K562 (cell line): ENCODE measurements around the gene MYL12A. TPM values are rescaled to one million over a fixed set of nuclear protein-coding genes. Genes with fewer than 3 reads are reported as not detected.

Experiments used
- ARID1B ChIP-seq: fragments of 450-650 bp; IDR thresholded peaks from 2 replicates; pipeline ENCODE4 v1.6.1; 2016; ENCODE audit warnings: antibody characterized with exemption, mild to moderate bottlenecking, inconsistent platforms
- ATF3 ChIP-seq, 2 experiments: fragments of 450-650 bp in 1 of 2; sonication (generic) in 1 of 2; formaldehyde crosslinking in 1 of 2; IDR thresholded peaks in 1 of 2; conservative IDR thresholded peaks in 1 of 2; 2 replicates each; pipeline versions ENCODE4 v1.6.1 to v1.8.1; 2016 to 2023; ENCODE audit warnings: mild to moderate bottlenecking in 2 of 2, moderate library complexity in 2 of 2, inconsistent platforms in 1 of 2, missing genetic modification reagents in 1 of 2
- EP300 ChIP-seq: IDR thresholded peaks from 2 replicates; pipeline ENCODE4 v1.6.1; 2012; ENCODE audit warnings: low read length, improper control_type of control experiment
- FOXA3 ChIP-seq, 2 experiments: fragments of 450-650 bp in 1 of 2; sonication (generic) in 1 of 2; formaldehyde crosslinking; IDR thresholded peaks in 1 of 2; conservative IDR thresholded peaks in 1 of 2; 2 replicates each; pipeline versions ENCODE4 v1.4.0 to v1.8.0; 2020 to 2022; ENCODE audit warnings: mild to moderate bottlenecking in 2 of 2, missing genetic modification reagents in 1 of 2
- GATAD2B ChIP-seq: fragments of 450-650 bp; IDR thresholded peaks from 2 replicates; pipeline ENCODE4 v1.6.1; 2017; ENCODE audit warnings: mild to moderate bottlenecking, borderline replicate concordance
- HOMEZ ChIP-seq: fragments of 250-450 bp; sonication (Bioruptor Pico); IDR thresholded peaks from 2 replicates; pipeline ENCODE4 v1.4.0; 2020; ENCODE audit warnings: mild to moderate bottlenecking, moderate library complexity
- NFRKB ChIP-seq: fragments of 450-650 bp; IDR thresholded peaks from 2 replicates; pipeline ENCODE4 v1.6.1; 2016; ENCODE audit warnings: low read depth
- POLR2H ChIP-seq: IDR thresholded peaks from 2 replicates; pipeline ENCODE4 v1.6.1; 2016; ENCODE audit warnings: missing genetic modification characterization, low read depth, mild to moderate bottlenecking, control low read depth, missing compliant biosample characterization, moderate library complexity
- PURB ChIP-seq: sonication (generic); formaldehyde crosslinking; IDR thresholded peaks from 2 replicates; pipeline ENCODE4 v1.9.0; 2021; ENCODE audit warnings: low read depth, mild to moderate bottlenecking, missing genetic modification reagents
- RBM39 ChIP-seq: fragments of 200-400 bp; formaldehyde crosslinking; optimal IDR thresholded peaks from 2 replicates; pipeline ENCODE3; 2018; ENCODE audit warnings: low read depth, low read length
- SIN3A ChIP-seq, 2 experiments: fragments of 150-350 bp in 1 of 2; IDR thresholded peaks; 2 replicates each; pipeline ENCODE4 v1.6.1; 2011 to 2016; ENCODE audit warnings: borderline replicate concordance in 2 of 2, low read depth in 2 of 2, low read length in 2 of 2, mild to moderate bottlenecking in 2 of 2, moderate library complexity in 2 of 2; ENCODE audit not compliant: control insufficient read depth in 1 of 2
- SNIP1 ChIP-seq: fragments of 450-650 bp; IDR thresholded peaks from 2 replicates; pipeline ENCODE4 v1.7.1; 2017; ENCODE audit warnings: low read depth, mild to moderate bottlenecking
- TAF9B ChIP-seq: fragments of 450-650 bp; IDR thresholded peaks from 2 replicates; pipeline ENCODE4 v1.6.1; 2018; ENCODE audit warnings: mild to moderate bottlenecking; ENCODE audit not compliant: partially characterized antibody
- TEAD4 ChIP-seq, 2 experiments: sonication (generic) in 1 of 2; formaldehyde crosslinking in 1 of 2; IDR thresholded peaks; 2 replicates each; pipeline versions ENCODE4 v1.6.1 to v1.8.0; 2012 to 2022; ENCODE audit warnings: borderline replicate concordance in 1 of 2, inconsistent platforms in 1 of 2, low read length in 1 of 2, mild to moderate bottlenecking in 1 of 2, missing genetic modification reagents in 1 of 2
- TOE1 ChIP-seq, 2 experiments: fragments of 450-650 bp in 1 of 2; sonication (generic) in 1 of 2; formaldehyde crosslinking in 1 of 2; IDR thresholded peaks; 2 replicates each; pipeline versions ENCODE4 v1.7.1 to v1.8.0; 2016 to 2022; ENCODE audit warnings: borderline replicate concordance in 2 of 2, mild to moderate bottlenecking in 2 of 2, antibody characterized with exemption in 1 of 2, inconsistent platforms in 1 of 2, low read depth in 1 of 2, missing genetic modification reagents in 1 of 2, moderate library complexity in 1 of 2
- YY1 ChIP-seq, 3 experiments: IDR thresholded peaks; 2 replicates each; pipeline ENCODE4 v1.6.1; 2011; ENCODE audit warnings: low read length in 2 of 3, mild to moderate bottlenecking in 2 of 3, moderate library complexity in 2 of 3, borderline replicate concordance in 1 of 3, control low read depth in 1 of 3, low read depth in 1 of 3; ENCODE audit not compliant: insufficient read depth in 3 of 3, insufficient replicate concordance in 2 of 3, control insufficient read depth in 1 of 3, insufficient read length in 1 of 3; ENCODE audit errors: extremely low read depth in 1 of 3
- ZNF140 ChIP-seq: fragments of 250-450 bp; sonication (Bioruptor Pico); IDR thresholded peaks from 2 replicates; pipeline ENCODE4 v1.8.0; 2021; ENCODE audit warnings: moderate library complexity, mild to moderate bottlenecking, inconsistent platforms
- ZNF165 ChIP-seq: fragments of 250-450 bp; sonication (Bioruptor Pico); IDR thresholded peaks from 2 replicates; pipeline ENCODE4 v1.4.0; 2020; ENCODE audit warnings: borderline replicate concordance
- ZNF212 ChIP-seq: fragments of 450-650 bp; formaldehyde crosslinking; IDR thresholded peaks from 2 replicates; pipeline ENCODE4 v1.4.0; 2020; ENCODE audit warnings: mild to moderate bottlenecking
- ZNF354B ChIP-seq: fragments of 250-450 bp; sonication (Bioruptor Pico); IDR thresholded peaks from 2 replicates; pipeline ENCODE4 v1.4.0; 2020
- ZNF445 ChIP-seq: fragments of 250-450 bp; sonication (Bioruptor Pico); IDR thresholded peaks from 2 replicates; pipeline ENCODE4 v1.4.0; 2020; ENCODE audit warnings: low read depth, mild to moderate bottlenecking, moderate library complexity
- ZNF584 ChIP-seq: fragments of 200-800 bp; sonication (Bioruptor generic); IDR thresholded peaks from 2 replicates; pipeline ENCODE4 v1.6.1; 2016; ENCODE audit warnings: low read depth, mild to moderate bottlenecking, missing genetic modification characterization, missing compliant biosample characterization
- ZNF699 ChIP-seq: fragments of 250-450 bp; sonication (Bioruptor Pico); IDR thresholded peaks from 2 replicates; pipeline ENCODE4 v1.8.0; 2021; ENCODE audit warnings: mild to moderate bottlenecking, moderate library complexity; ENCODE audit not compliant: insufficient replicate concordance
- polyA plus RNA-seq, 8 experiments: library from polyadenylated mRNA; depleted of rRNA in 4 of 8; stranded (reverse) in 5 of 8; unstranded in 3 of 8; fragments of >200 nt; fragmentation: Nextera tagmentation in 2 of 8; fragmentation: Illumina TruSeq in 1 of 8; extraction: Ambion mirVana in 2 of 8; extraction: Trizol in 1 of 8; gene quantifications; 2 replicates each; pipeline versions ENCODE4 v1.2.1 to v1.2.3, GENCODE V29; 2011 to 2014; ENCODE audit warnings: inconsistent platforms in 1 of 8, missing spikeins in 1 of 8
- total RNA-seq, 7 experiments: library from RNA; depleted of rRNA in 6 of 7; stranded (reverse); fragments of >200 nt in 6 of 7; fragmentation: Illumina TruSeq in 2 of 7; extraction: Trizol in 2 of 7; gene quantifications; 2 replicates each; pipeline versions ENCODE4 v1.2.1 to v1.2.3, GENCODE V29; 2011 to 2021; ENCODE audit warnings: low replicate concordance in 1 of 7

Gene MYL12A
- total and polyA plus RNA-seq, 9 of the 15 experiments (the other 6 are each of a cell fraction or from before 2014, with no cell fraction given) = 308 to 1,031 (median 559) TPM

- no peak for TF ChIP-seq SIN3A (IDR thresholded peaks at IDR 0.05; ENCODE audit: borderline replicate concordance in 2 of 2, control insufficient read depth in 1 of 2, low read depth in 2 of 2, low read length in 2 of 2)
- no peak for TF ChIP-seq SNIP1
- 0 out of 2 replicates have a peak, but pooled peaks have one; percentile 13 for TF ChIP-seq TEAD4 (IDR thresholded peaks at IDR 0.05; ENCODE audit: low read length)
- no peak for TF ChIP-seq TEAD4 (CRISPR knock-in tag; IDR thresholded peaks at IDR 0.05; ENCODE audit: borderline replicate concordance)
- no peak for TF ChIP-seq ATF3 (IDR thresholded peaks at IDR 0.05)
- no peak for TF ChIP-seq ATF3 (CRISPR knock-in tag; conservative IDR thresholded peaks at IDR 0.05)
- no peak for TF ChIP-seq ZNF354B (CRISPR knock-in tag)
- TF ChIP-seq RBM39 = no peak
- TF ChIP-seq FOXA3 (CRISPR knock-in tag; conservative IDR thresholded peaks at IDR 0.05 in 1 of 2, IDR thresholded peaks at IDR 0.05 in 1 of 2) = no peak
- no peak for TF ChIP-seq ZNF212 (CRISPR knock-in tag)
- no peak for TF ChIP-seq ZNF584 (CRISPR knock-in tag)
- 0 out of 2 replicates have a peak, but pooled peaks have one; percentile 53 for TF ChIP-seq GATAD2B
- no peak for TF ChIP-seq PURB (CRISPR knock-in tag)
- peak; percentile 34 for TF ChIP-seq TAF9B
- no peak for TF ChIP-seq NFRKB
- TF ChIP-seq ZNF445 (CRISPR knock-in tag) = no peak
- TF ChIP-seq ZNF165 (CRISPR knock-in tag) = no peak
- no peak for TF ChIP-seq YY1 (IDR thresholded peaks at IDR 0.05; ENCODE audit: borderline replicate concordance in 1 of 3, control insufficient read depth in 1 of 3, extremely low read depth in 1 of 3, insufficient read depth in 3 of 3, insufficient read length in 1 of 3, insufficient replicate concordance in 2 of 3, low read depth in 1 of 3, low read length in 2 of 3)
- TF ChIP-seq ZNF699 (CRISPR knock-in tag) = no peak
- TF ChIP-seq TOE1 (IDR thresholded peaks at IDR 0.05; ENCODE audit: borderline replicate concordance) = 0 out of 2 replicates have a peak, but pooled peaks have one; percentile 36
- TF ChIP-seq TOE1 (CRISPR knock-in tag; IDR thresholded peaks at IDR 0.05; ENCODE audit: borderline replicate concordance, low read depth) = no peak
- peak; percentile 31; the same call in 1 of the 2 replicates for TF ChIP-seq ARID1B
- no peak for TF ChIP-seq HOMEZ (CRISPR knock-in tag)
- TF ChIP-seq POLR2H (tag) = peak; percentile 63; the same call in 1 of the 2 replicates
- TF ChIP-seq EP300 = no peak
- no peak for TF ChIP-seq ZNF140 (CRISPR knock-in tag)
Observed at GRCh38 chr18:3281456-3282400, 34.1 kb downstream of the MYL12A start (continued).
